Left ventricle myocardium superior (tissue), 1 donor: ENCODE data around the gene VPS29. TPM values are rescaled to one million over a fixed set of nuclear protein-coding genes. Genes with fewer than 3 reads are reported as not detected.
"Not testable (repeated sequence)": the region's sequence is repeated elsewhere in the genome, so short reads cannot be mapped to it uniquely, and the experiment has no call there.

Experiments
- ATAC-seq: fragments of 200-7000 bp; cut with Tn5 transposase; one replicate; pipeline ENCODE4 v1.9.1; 2020; ENCODE audit warnings: mild to moderate bottlenecking, moderate library complexity
- DNase-seq: peaks from one replicate; pipeline ENCODE4 v3.0.0-alpha.2; 2020
- intact Hi-C: fragments of 100-400 bp; cut with micrococcal nuclease; formaldehyde crosslinking; loops from one replicate; pipeline ENCODE4 v1.11.0; 2022
- total RNA-seq: library from RNA; stranded (reverse); fragmentation: NEBNext Ultra II Directional; extraction: Animal tissue kit (Norgen Biotek cat#: 25700); gene quantifications from one replicate; pipeline ENCODE4 v1.2.1, GENCODE V29; 2021
- donor health status: DM: no; HTN: yes; CAD: no; lungs with severe emphysema.

VPS29 gene
- total RNA-seq, 1 donor from 2014 or later = 94.1 TPM

DNA sequence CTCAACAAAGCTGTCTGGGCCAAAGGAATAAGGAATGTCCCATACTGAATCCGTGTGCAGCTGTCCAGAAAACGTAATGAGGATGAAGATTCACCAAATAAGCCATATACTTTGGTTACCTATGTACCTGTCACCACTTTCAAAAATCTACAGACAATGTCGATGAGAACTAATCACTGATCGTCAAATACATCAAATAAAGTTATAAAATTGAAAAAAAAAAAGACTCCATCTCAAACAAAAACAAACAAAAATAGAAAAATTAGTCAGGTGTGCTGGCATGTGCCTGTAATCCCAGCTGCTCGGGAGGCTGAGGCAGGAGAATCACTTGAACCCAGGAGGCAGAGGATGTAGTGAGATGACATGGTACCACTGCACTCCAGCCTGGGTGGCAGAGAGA lies 40.7 kb downstream of the VPS29 start:
- DNase-seq, ATAC-seq, intact Hi-C loops: not testable (repeated sequence)

DNA sequence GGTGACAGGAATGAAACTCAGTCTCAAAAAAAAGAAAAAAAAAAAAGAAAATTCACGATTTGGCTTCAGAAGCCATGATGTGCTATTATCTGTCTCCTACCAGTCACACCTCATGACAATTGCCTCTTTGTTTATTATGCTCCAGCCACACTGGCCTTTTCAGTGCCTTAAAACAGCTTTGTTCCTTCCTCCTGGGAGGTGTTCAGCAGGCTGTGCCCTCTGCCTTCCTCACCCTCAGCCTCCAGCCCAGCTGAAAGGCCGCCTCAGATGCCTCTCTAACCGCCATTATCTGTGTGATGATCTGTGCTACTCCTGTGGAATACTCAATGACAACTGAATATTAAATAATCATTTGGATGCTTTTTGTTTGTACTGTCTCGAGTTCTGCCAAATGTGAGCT lies 43.2 kb downstream of the VPS29 start:
- no peak for DNase-seq
- ATAC-seq = no peak
- intact Hi-C loops = no loop called here

DNA sequence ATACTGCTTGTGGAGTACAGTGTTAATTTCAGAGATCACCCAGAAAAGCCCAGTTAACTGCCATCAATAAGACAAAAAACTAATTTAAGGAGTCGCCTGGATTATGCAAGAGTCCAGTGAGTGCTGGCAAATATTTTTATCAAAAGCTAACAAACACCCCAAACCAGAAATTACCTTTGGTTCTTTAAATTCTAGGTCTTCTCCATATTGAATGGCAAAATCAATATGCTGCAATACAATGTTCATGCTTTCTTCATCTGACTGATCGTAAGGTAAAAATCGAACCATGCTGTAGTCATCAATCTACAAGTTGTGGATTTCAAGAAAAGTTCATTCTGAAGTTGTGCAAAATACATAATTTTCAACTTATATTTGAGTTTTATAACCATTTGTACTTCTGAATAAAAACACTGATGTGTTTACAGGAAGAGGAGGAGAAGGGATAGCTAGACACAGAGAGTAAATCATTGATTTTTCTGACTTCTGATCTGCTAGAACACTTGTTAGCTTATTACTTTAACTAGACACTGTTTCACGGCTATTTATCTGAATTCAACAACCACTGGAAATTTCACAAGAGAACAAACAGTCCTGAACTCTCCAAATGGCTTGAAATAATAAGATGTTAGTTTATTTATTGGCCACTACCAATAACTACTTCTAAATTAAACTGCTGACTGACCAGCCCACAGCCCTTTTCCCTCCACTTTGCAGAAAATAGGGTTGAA lies 48.2 kb downstream of the VPS29 start:
- intact Hi-C loops = no loop called here
- DNase-seq = no peak
- no peak for ATAC-seq

DNA sequence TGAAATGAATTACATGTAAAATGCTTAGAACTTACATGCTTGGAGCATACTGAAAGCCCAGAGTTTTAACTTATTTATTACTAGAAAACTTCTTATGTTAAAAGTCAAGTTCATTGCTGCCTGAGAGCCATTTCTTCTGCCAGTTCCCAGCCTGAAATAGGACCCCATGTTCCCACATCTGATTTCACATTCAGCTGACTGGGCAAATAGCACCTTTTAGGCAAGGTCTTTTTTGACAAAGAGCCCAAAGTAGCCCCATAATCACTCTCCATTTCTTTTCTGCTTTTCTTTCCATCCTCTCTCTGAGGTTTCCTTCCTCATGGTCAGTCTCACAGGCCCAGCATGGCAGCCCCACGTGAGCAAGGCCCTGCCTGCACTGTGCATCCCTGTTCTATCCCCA lies 50.6 kb downstream of the VPS29 start:
- intact Hi-C loops = no loop called here
- no peak for DNase-seq
- no peak for ATAC-seq

DNA sequence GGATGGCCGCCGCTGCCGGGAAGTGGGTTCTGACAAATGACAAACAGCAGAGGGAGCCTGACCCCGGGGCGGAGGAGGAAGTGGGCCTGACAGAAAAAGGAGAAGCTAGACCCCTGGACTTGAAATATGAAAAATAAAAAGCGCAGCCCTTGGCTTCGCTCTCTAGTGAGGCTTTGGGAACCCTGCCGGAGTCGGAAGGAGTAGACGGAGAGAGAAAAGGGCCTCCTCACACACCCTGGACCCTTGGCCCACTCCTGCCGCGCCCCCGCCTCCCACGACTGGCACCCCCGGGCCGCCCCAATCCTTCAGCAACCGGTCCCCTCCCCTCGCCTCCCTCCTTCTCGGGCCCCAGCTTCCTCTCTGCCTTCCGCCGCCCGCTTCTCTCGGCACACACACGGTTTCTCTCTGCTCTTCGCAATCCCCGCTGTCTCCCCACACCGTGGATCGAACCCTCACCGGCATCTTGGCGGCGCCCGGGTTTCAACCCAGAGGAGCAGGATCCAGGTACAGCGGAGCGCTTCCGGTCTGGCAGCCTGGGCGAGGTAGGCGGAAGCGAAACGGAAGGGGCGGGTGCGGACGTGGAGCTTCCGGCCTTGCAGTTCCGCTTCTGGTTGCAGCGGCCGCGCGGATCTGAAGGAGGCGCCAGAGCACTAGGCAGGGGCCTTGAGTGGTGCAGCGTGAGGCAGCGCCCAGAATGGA lies 52.0 kb downstream of the VPS29 start, which contains the start of gene ARPC3:
TSS of gene ARPC3 (minus strand) at position 539 of the 699 bp plus-strand sequence. CDS start at position 462, 77 bp downstream.
- peak; percentile 99 for ATAC-seq
- peak; percentile 97 for DNase-seq
- intact Hi-C loops = loop anchor here (5.0 kb wide), 1 partner anchor 437 kb away; no protein-coding TSS in a partner anchor

DNA sequence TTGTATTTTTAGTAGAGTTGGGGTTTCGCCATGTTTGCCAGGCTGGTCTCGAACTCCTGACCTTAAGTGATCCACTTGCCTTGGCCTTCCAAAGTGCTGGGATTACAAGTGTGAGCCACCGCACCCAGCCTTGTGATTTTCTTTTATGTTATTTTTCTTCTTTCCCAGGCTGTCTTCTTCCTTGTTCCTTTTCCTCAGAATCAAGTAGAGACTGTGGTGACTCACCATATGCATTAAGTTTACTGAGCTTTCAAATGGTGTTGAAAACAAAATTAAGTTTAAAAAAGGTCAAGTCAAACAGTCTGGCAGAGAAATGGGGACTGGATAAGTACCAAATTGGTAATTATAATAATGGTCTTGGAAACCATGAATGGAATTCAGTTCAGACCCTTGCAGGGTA lies 57.5 kb downstream of the VPS29 start:
- DNase-seq (no peak), ATAC-seq (no peak)
- intact Hi-C loops = no loop called here

Other genes starting within 250 kb of the VPS29 start
- gene ATP2A2, start 220.9 kb downstream of the VPS29 start, total RNA-seq = 3,201 TPM
- gene ANAPC7, start 98.4 kb downstream of the VPS29 start, total RNA-seq = 31.8 TPM
- gene ARPC3, start 51.8 kb downstream of the VPS29 start, total RNA-seq = 82.3 TPM
- 27.5 TPM for gene GPN3, start 33.9 kb downstream of the VPS29 start, total RNA-seq
- gene FAM216A, start 33.3 kb downstream of the VPS29 start, total RNA-seq = 3.8 TPM
- gene RAD9B, start 220 bp upstream of the VPS29 start, total RNA-seq = 0.62 TPM
- gene PPTC7, start 81.2 kb upstream of the VPS29 start, total RNA-seq = 124 TPM
- gene TCTN1, start 112.0 kb upstream of the VPS29 start, total RNA-seq = 25.5 TPM
- gene HVCN1, start 187.0 kb upstream of the VPS29 start, total RNA-seq = 10.4 TPM
- gene PPP1CC, start 240.8 kb upstream of the VPS29 start, total RNA-seq = 193 TPM